K562 (cell line): ENCODE measurements around the gene C1orf74. TPM values are rescaled to one million over a fixed set of nuclear protein-coding genes. Genes with fewer than 3 reads are reported as not detected.

Experiments used
- CEBPG ChIP-seq, 3 experiments: fragments of 200-800 bp in 1 of 3; sonication (Bioruptor generic) in 1 of 3; sonication (generic) in 1 of 3; formaldehyde crosslinking in 1 of 3; IDR thresholded peaks in 2 of 3; conservative IDR thresholded peaks in 1 of 3; 2 replicates each; pipeline versions ENCODE4 v1.6.1 to v1.8.0; 2016 to 2022; ENCODE audit warnings: missing compliant biosample characterization in 2 of 3, missing genetic modification characterization in 2 of 3, mild to moderate bottlenecking in 1 of 3, missing genetic modification reagents in 1 of 3
- KAT7 ChIP-seq: sonication (generic); formaldehyde crosslinking; IDR thresholded peaks from 2 replicates; pipeline ENCODE4 v1.8.0; 2022; ENCODE audit warnings: missing genetic modification reagents, mild to moderate bottlenecking, borderline replicate concordance
- LCOR ChIP-seq: sonication (generic); formaldehyde crosslinking; IDR thresholded peaks from 2 replicates; pipeline ENCODE4 v1.8.0; 2022; ENCODE audit warnings: mild to moderate bottlenecking, missing genetic modification reagents
- MCM3 ChIP-seq: fragments of 450-650 bp; IDR thresholded peaks from 2 replicates; pipeline ENCODE4 v1.6.1; 2016
- MTA1 ChIP-seq: fragments of 450-650 bp; IDR thresholded peaks from 2 replicates; pipeline ENCODE4 v1.6.1; 2017; ENCODE audit warnings: borderline replicate concordance
- RAD21 ChIP-seq, 2 experiments: fragments of 250-450 bp in 1 of 2; fragments of 450-650 bp in 1 of 2; sonication (Bioruptor Pico) in 1 of 2; formaldehyde crosslinking in 1 of 2; IDR thresholded peaks in 1 of 2; conservative IDR thresholded peaks in 1 of 2; 2 replicates each; pipeline versions ENCODE4 v1.4.0 to v1.8.0; 2020 to 2022; ENCODE audit warnings: mild to moderate bottlenecking in 2 of 2, moderate library complexity in 1 of 2
- RNF2 ChIP-seq: sonication (generic); IDR thresholded peaks from 2 replicates; pipeline ENCODE4 v1.6.1; 2016
- YY1 ChIP-seq, 3 experiments: IDR thresholded peaks; 2 replicates each; pipeline ENCODE4 v1.6.1; 2011; ENCODE audit warnings: low read length in 2 of 3, mild to moderate bottlenecking in 2 of 3, moderate library complexity in 2 of 3, borderline replicate concordance in 1 of 3, control low read depth in 1 of 3, low read depth in 1 of 3; ENCODE audit not compliant: insufficient read depth in 3 of 3, insufficient replicate concordance in 2 of 3, control insufficient read depth in 1 of 3, insufficient read length in 1 of 3; ENCODE audit errors: extremely low read depth in 1 of 3
- ZNF24 ChIP-seq: fragments of 450-650 bp; IDR thresholded peaks from 2 replicates; pipeline ENCODE4 v1.6.1; 2016
- ZNF57 ChIP-seq: fragments of 450-650 bp; formaldehyde crosslinking; IDR thresholded peaks from 2 replicates; pipeline ENCODE4 v1.4.0; 2020; ENCODE audit warnings: mild to moderate bottlenecking, moderate library complexity
- ZNF644 ChIP-seq: fragments of 200-800 bp; sonication (Bioruptor generic); IDR thresholded peaks from 2 replicates; pipeline ENCODE4 v1.6.1; 2016; ENCODE audit warnings: low read depth, missing genetic modification characterization, missing compliant biosample characterization
- polyA plus RNA-seq, 8 experiments: library from polyadenylated mRNA; depleted of rRNA in 4 of 8; stranded (reverse) in 5 of 8; unstranded in 3 of 8; fragments of >200 nt; fragmentation: Nextera tagmentation in 2 of 8; fragmentation: Illumina TruSeq in 1 of 8; extraction: Ambion mirVana in 2 of 8; extraction: Trizol in 1 of 8; gene quantifications; 2 replicates each; pipeline versions ENCODE4 v1.2.1 to v1.2.3, GENCODE V29; 2011 to 2014; ENCODE audit warnings: inconsistent platforms in 1 of 8, missing spikeins in 1 of 8
- total RNA-seq, 7 experiments: library from RNA; depleted of rRNA in 6 of 7; stranded (reverse); fragments of >200 nt in 6 of 7; fragmentation: Illumina TruSeq in 2 of 7; extraction: Trizol in 2 of 7; gene quantifications; 2 replicates each; pipeline versions ENCODE4 v1.2.1 to v1.2.3, GENCODE V29; 2011 to 2021; ENCODE audit warnings: low replicate concordance in 1 of 7
- TF ChIP-seq, protein P1 (sequence below): sonication (generic); formaldehyde crosslinking; IDR thresholded peaks from 2 replicates; pipeline ENCODE4 v1.8.0; 2023; ENCODE audit warnings: mild to moderate bottlenecking, missing genetic modification reagents
- TF ChIP-seq, protein P2 (sequence below): sonication (generic); formaldehyde crosslinking; IDR thresholded peaks from 2 replicates; pipeline ENCODE4 v1.8.0; 2022; ENCODE audit warnings: missing genetic modification reagents, mild to moderate bottlenecking, moderate library complexity, borderline replicate concordance
- TF ChIP-seq, protein P3 (sequence below): sonication (generic); formaldehyde crosslinking; IDR thresholded peaks from 2 replicates; pipeline ENCODE4 v1.8.1; 2023; ENCODE audit warnings: missing genetic modification reagents, mild to moderate bottlenecking, borderline replicate concordance

C1orf74 gene
- total and polyA plus RNA-seq, 9 of the 15 experiments (the other 6 are each of a cell fraction or from before 2014, with no cell fraction given), result 4.0 to 7.6 (median 5.7) TPM

DNA sequence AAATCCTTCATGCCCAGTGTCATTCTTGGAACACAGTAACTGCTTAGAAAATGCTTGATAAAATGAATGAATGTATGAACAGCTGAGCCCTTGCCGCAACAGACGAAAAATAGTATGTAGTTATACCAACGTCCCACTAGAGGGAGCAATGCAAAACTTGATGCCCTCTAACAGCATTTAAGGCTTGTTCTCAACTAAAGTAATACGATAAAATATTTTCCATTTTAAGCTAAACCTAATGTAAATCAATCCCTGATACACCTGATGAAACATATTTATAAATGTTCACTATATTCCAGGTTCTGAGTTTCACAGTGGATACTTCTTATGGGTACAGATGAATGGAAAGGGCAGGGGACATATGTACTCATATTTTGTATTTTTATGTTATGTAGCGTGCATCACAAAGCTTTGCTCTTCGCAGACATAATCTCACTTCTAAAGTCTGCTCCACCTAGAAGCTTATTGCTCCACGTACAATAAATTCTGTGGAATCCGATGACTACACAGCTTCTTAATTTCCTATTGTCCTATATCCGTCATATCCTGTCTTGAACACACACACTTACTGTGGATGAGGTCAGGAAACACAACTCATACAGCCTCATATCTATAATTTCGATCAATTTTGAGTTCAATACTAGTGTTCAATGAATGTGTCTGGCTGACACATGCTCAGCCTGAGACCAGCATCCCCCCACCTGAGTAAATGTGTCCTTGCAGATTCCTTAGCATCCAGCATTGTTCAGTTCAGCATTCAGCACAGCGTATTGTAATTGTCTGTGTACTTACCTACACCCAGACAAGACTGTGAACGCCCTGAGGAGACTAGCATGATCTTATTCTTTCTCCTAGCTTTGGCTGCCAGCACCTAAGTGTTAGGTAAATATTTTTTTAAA, 39.0 kb upstream of the C1orf74 start (continued):
- TF ChIP-seq, protein P1, sequence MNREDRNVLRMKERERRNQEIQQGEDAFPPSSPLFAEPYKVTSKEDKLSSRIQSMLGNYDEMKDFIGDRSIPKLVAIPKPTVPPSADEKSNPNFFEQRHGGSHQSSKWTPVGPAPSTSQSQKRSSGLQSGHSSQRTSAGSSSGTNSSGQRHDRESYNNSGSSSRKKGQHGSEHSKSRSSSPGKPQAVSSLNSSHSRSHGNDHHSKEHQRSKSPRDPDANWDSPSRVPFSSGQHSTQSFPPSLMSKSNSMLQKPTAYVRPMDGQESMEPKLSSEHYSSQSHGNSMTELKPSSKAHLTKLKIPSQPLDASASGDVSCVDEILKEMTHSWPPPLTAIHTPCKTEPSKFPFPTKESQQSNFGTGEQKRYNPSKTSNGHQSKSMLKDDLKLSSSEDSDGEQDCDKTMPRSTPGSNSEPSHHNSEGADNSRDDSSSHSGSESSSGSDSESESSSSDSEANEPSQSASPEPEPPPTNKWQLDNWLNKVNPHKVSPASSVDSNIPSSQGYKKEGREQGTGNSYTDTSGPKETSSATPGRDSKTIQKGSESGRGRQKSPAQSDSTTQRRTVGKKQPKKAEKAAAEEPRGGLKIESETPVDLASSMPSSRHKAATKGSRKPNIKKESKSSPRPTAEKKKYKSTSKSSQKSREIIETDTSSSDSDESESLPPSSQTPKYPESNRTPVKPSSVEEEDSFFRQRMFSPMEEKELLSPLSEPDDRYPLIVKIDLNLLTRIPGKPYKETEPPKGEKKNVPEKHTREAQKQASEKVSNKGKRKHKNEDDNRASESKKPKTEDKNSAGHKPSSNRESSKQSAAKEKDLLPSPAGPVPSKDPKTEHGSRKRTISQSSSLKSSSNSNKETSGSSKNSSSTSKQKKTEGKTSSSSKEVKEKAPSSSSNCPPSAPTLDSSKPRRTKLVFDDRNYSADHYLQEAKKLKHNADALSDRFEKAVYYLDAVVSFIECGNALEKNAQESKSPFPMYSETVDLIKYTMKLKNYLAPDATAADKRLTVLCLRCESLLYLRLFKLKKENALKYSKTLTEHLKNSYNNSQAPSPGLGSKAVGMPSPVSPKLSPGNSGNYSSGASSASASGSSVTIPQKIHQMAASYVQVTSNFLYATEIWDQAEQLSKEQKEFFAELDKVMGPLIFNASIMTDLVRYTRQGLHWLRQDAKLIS (CRISPR knock-in tag), result 0 out of 2 replicates have a peak, but pooled peaks have one; percentile 49
- TF ChIP-seq ZNF57 (CRISPR knock-in tag), result no peak
- TF ChIP-seq YY1 (IDR thresholded peaks at IDR 0.05; ENCODE audit: borderline replicate concordance in 1 of 3, control insufficient read depth in 1 of 3, extremely low read depth in 1 of 3, insufficient read depth in 3 of 3, insufficient read length in 1 of 3, insufficient replicate concordance in 2 of 3, low read depth in 1 of 3, low read length in 2 of 3), result no peak
- TF ChIP-seq LCOR (CRISPR knock-in tag), result peak; percentile 51; the same call in 1 of the 2 replicates
- TF ChIP-seq, protein P2, sequence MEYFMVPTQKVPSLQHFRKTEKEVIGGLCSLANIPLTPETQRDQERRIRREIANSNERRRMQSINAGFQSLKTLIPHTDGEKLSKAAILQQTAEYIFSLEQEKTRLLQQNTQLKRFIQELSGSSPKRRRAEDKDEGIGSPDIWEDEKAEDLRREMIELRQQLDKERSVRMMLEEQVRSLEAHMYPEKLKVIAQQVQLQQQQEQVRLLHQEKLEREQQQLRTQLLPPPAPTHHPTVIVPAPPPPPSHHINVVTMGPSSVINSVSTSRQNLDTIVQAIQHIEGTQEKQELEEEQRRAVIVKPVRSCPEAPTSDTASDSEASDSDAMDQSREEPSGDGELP (CRISPR knock-in tag), result peak; percentile 58; the same call in 1 of the 2 replicates
- peak; percentile 52 to 55 for TF ChIP-seq RAD21 (CRISPR knock-in tag; conservative IDR thresholded peaks at IDR 0.05 in 1 of 2, IDR thresholded peaks at IDR 0.05 in 1 of 2)
- TF ChIP-seq ZNF24, result peak; percentile 96
- no peak for TF ChIP-seq MCM3
- TF ChIP-seq MTA1, result no peak
- TF ChIP-seq ZNF644 (tag), result no peak
- 0 out of 2 replicates have a peak, but pooled peaks have one; percentile 16 for TF ChIP-seq RNF2
- 0 out of 2 replicates have a peak, but pooled peaks have one; percentile 57 for TF ChIP-seq KAT7 (CRISPR knock-in tag)
- TF ChIP-seq, protein P3, sequence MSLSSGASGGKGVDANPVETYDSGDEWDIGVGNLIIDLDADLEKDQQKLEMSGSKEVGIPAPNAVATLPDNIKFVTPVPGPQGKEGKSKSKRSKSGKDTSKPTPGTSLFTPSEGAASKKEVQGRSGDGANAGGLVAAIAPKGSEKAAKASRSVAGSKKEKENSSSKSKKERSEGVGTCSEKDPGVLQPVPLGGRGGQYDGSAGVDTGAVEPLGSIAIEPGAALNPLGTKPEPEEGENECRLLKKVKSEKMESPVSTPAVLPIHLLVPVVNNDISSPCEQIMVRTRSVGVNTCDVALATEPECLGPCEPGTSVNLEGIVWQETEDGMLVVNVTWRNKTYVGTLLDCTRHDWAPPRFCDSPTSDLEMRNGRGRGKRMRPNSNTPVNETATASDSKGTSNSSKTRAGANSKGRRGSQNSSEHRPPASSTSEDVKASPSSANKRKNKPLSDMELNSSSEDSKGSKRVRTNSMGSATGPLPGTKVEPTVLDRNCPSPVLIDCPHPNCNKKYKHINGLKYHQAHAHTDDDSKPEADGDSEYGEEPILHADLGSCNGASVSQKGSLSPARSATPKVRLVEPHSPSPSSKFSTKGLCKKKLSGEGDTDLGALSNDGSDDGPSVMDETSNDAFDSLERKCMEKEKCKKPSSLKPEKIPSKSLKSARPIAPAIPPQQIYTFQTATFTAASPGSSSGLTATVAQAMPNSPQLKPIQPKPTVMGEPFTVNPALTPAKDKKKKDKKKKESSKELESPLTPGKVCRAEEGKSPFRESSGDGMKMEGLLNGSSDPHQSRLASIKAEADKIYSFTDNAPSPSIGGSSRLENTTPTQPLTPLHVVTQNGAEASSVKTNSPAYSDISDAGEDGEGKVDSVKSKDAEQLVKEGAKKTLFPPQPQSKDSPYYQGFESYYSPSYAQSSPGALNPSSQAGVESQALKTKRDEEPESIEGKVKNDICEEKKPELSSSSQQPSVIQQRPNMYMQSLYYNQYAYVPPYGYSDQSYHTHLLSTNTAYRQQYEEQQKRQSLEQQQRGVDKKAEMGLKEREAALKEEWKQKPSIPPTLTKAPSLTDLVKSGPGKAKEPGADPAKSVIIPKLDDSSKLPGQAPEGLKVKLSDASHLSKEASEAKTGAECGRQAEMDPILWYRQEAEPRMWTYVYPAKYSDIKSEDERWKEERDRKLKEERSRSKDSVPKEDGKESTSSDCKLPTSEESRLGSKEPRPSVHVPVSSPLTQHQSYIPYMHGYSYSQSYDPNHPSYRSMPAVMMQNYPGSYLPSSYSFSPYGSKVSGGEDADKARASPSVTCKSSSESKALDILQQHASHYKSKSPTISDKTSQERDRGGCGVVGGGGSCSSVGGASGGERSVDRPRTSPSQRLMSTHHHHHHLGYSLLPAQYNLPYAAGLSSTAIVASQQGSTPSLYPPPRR (CRISPR knock-in tag), result no peak
- TF ChIP-seq CEBPG (CRISPR knock-in tag; IDR thresholded peaks at IDR 0.05), result no peak
- peak in 1 of 2 experiments; percentile 20; a peak in 1 of 4 replicates for TF ChIP-seq CEBPG (tag; conservative IDR thresholded peaks at IDR 0.05 in 1 of 2, IDR thresholded peaks at IDR 0.05 in 1 of 2)
